ENCODE results near the gene FAM219B. TPM values are rescaled to one million over a fixed set of nuclear protein-coding genes. Genes with fewer than 3 reads are reported as not detected.
A peak's percentile ranks its signal among the peaks of the same experiment; 100 is the strongest.

FAM219B gene
- total RNA-seq, 1 experiment from 2014 or later = 99.6 TPM

DNA sequence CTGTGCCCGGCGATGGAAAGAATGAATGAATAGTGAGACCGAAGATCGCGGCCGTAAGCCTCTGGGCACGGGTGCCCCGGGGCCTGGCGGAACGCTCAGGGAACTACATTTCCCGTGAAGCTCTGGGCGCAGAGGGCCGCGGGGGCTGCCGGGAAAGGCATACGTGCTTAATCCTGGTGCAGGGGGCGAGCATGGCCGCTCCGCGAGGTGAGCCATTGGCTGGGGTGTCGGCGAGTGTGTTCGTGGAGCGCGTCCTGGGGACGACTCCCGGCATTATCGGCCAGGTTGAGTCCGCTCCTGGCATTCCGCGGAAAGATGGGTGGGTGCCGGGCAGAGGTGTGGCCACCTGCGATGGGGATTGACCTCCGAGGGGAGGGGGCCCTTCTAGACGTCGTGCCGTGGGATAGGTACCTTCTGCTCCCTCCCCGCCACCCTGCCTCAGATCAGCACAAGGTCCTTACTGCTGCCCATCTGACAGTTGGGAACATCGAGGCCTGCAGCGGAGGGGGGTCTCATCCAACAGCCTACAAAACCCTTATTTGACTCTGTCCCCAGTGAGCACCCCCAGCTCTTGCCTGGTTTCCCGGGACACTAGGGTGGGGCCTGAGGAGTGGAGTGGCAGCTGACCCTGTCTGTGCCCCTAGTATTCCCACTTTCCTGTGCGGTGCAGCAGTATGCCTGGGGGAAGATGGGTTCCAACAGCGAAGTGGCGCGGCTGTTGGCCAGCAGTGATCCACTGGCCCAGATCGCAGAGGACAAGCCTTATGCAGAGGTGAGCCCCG lies 16.6 kb downstream of the FAM219B start, which contains the start of gene MPI (continued):
- TF ChIP-seq, protein P1, sequence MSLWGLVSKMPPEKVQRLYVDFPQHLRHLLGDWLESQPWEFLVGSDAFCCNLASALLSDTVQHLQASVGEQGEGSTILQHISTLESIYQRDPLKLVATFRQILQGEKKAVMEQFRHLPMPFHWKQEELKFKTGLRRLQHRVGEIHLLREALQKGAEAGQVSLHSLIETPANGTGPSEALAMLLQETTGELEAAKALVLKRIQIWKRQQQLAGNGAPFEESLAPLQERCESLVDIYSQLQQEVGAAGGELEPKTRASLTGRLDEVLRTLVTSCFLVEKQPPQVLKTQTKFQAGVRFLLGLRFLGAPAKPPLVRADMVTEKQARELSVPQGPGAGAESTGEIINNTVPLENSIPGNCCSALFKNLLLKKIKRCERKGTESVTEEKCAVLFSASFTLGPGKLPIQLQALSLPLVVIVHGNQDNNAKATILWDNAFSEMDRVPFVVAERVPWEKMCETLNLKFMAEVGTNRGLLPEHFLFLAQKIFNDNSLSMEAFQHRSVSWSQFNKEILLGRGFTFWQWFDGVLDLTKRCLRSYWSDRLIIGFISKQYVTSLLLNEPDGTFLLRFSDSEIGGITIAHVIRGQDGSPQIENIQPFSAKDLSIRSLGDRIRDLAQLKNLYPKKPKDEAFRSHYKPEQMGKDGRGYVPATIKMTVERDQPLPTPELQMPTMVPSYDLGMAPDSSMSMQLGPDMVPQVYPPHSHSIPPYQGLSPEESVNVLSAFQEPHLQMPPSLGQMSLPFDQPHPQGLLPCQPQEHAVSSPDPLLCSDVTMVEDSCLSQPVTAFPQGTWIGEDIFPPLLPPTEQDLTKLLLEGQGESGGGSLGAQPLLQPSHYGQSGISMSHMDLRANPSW (CRISPR knock-in tag; conservative IDR thresholded peaks at IDR 0.05; ENCODE audit: low read depth) = no peak
- peak; percentile 73; the same call in 1 of the 2 replicates for TF ChIP-seq ZBTB21 (CRISPR knock-in tag; IDR thresholded peaks at IDR 0.05; ENCODE audit: borderline replicate concordance)
- 0 out of 2 replicates have a peak, but pooled peaks have one; percentile 16 for TF ChIP-seq TEAD1 (CRISPR knock-in tag; IDR thresholded peaks at IDR 0.05)
- TF ChIP-seq SMAD4 (CRISPR knock-in tag; IDR thresholded peaks at IDR 0.05) = no peak
- no peak for TF ChIP-seq ZNF532 (CRISPR knock-in tag; IDR thresholded peaks at IDR 0.05; ENCODE audit: borderline replicate concordance)
- TF ChIP-seq OVOL2 (CRISPR knock-in tag; IDR thresholded peaks at IDR 0.05; ENCODE audit: borderline replicate concordance) = no peak
- TF ChIP-seq ATF1 (CRISPR knock-in tag; IDR thresholded peaks at IDR 0.05) = no peak
- 0 out of 2 replicates have a peak, but pooled peaks have one; percentile 75 for TF ChIP-seq CREB1 (CRISPR knock-in tag; IDR thresholded peaks at IDR 0.05)
- no peak for TF ChIP-seq MXD4 (CRISPR knock-in tag; IDR thresholded peaks at IDR 0.05; ENCODE audit: borderline replicate concordance)
- TF ChIP-seq, protein P2, sequence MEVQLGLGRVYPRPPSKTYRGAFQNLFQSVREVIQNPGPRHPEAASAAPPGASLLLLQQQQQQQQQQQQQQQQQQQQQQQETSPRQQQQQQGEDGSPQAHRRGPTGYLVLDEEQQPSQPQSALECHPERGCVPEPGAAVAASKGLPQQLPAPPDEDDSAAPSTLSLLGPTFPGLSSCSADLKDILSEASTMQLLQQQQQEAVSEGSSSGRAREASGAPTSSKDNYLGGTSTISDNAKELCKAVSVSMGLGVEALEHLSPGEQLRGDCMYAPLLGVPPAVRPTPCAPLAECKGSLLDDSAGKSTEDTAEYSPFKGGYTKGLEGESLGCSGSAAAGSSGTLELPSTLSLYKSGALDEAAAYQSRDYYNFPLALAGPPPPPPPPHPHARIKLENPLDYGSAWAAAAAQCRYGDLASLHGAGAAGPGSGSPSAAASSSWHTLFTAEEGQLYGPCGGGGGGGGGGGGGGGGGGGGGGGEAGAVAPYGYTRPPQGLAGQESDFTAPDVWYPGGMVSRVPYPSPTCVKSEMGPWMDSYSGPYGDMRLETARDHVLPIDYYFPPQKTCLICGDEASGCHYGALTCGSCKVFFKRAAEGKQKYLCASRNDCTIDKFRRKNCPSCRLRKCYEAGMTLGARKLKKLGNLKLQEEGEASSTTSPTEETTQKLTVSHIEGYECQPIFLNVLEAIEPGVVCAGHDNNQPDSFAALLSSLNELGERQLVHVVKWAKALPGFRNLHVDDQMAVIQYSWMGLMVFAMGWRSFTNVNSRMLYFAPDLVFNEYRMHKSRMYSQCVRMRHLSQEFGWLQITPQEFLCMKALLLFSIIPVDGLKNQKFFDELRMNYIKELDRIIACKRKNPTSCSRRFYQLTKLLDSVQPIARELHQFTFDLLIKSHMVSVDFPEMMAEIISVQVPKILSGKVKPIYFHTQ (CRISPR knock-in tag; IDR thresholded peaks at IDR 0.05) = no peak
- TF ChIP-seq, protein P3, sequence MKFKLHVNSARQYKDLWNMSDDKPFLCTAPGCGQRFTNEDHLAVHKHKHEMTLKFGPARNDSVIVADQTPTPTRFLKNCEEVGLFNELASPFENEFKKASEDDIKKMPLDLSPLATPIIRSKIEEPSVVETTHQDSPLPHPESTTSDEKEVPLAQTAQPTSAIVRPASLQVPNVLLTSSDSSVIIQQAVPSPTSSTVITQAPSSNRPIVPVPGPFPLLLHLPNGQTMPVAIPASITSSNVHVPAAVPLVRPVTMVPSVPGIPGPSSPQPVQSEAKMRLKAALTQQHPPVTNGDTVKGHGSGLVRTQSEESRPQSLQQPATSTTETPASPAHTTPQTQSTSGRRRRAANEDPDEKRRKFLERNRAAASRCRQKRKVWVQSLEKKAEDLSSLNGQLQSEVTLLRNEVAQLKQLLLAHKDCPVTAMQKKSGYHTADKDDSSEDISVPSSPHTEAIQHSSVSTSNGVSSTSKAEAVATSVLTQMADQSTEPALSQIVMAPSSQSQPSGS (CRISPR knock-in tag; IDR thresholded peaks at IDR 0.05; ENCODE audit: borderline replicate concordance, low read depth) = no peak
- TF ChIP-seq TP53 (CRISPR knock-in tag; IDR thresholded peaks at IDR 0.05) = 0 out of 2 replicates have a peak, but pooled peaks have one; percentile 68

DNA sequence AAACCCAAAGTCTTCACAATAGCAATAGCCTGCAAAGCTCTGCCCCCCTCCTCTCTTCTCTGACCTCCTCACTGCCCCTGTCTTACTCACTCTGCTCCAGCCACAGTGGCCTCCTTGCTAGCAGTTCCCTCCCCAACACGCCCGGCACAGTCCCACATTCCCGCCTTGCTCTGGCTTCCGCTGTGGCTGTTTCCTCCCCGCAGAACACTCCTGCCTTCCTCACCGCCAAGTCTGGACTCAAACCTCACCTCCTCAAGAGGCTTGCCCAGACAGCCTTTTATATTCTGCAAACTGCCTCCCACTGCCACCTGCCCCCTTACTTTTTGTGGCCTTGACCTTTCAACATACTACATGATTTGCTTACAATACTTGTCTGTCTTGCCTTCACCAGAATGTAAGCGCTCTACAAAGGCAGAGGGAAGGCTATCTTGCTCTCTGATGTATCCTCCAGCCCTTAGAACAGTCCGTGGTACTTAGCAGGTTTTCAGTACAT lies 17.2 kb downstream of the FAM219B start:
- ChIA-PET CTCF (interaction anchor here (0.9 to 4.3 kb wide), 11 partner anchors 12 to 268 kb away, joined by 3 to 45 read pairs (median 4); partner anchors contain the start of genes SCAMP2 and ULK3), POLR2A (interaction anchor here (0.6 to 1.5 kb wide), 2 partner anchors 10 to 12 kb away, joined by 4 to 5 read pairs; no protein-coding TSS in a partner anchor)
- peak overlapping the region; percentile 91 for H3K4me3 Mint-ChIP-seq
- H3K4me1 Mint-ChIP-seq = peaks cover 22% of the 10 kb centered on the region
- peak overlapping the region; percentile 77; the same call in 1 of the 2 replicates for H3K27ac Mint-ChIP-seq
- H3K9me3 Mint-ChIP-seq = no peaks in the 10 kb centered on the region
- H3K27me3 Mint-ChIP-seq (ENCODE audit: low read depth) = no peaks in the 10 kb centered on the region; the same call in 1 of the 2 replicates
- peak; percentile 40 for DNase-seq (ENCODE audit: low spot score)
- peak; percentile 63 for ATAC-seq
- peaks cover 27% of the 10 kb centered on the region for H3K36me3 Mint-ChIP-seq
- TF ChIP-seq ZNF396 (CRISPR knock-in tag; IDR thresholded peaks at IDR 0.05; ENCODE audit: borderline replicate concordance) (no peak), CREB1 (CRISPR knock-in tag; IDR thresholded peaks at IDR 0.05) (no peak), ZNF532 (CRISPR knock-in tag; IDR thresholded peaks at IDR 0.05; ENCODE audit: borderline replicate concordance) (no peak), ZNF425 (CRISPR knock-in tag; conservative IDR thresholded peaks at IDR 0.05) (no peak)
